Fibroblast of skin of right biceps (primary cell): ENCODE data around the gene C21orf58.

Experiments used
- DNase-seq: peaks from one replicate; pipeline ENCODE4 v3.0.0-alpha.2; 2013

C21orf58 gene

DNA sequence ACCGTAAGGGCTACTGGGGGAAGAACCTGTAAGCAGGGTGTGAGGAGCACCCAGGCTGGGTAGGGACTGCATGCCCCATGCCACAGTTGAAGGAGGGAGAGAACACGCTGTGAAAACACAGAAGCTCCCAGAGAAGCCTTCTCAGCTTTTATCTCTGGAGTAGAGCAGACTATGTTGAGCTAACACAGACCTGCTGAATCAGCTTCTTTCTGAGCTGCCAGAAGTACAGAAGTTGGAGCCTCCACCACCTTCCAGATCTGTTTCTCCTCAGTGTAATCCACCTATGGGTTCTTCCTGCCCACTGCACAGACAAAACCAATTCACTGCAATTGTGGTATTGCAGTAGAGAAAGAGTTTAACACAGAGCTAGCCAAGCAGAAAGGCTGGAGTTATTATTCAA lies 32.1 kb downstream of the C21orf58 start:
- DNase-seq: no peak

DNA sequence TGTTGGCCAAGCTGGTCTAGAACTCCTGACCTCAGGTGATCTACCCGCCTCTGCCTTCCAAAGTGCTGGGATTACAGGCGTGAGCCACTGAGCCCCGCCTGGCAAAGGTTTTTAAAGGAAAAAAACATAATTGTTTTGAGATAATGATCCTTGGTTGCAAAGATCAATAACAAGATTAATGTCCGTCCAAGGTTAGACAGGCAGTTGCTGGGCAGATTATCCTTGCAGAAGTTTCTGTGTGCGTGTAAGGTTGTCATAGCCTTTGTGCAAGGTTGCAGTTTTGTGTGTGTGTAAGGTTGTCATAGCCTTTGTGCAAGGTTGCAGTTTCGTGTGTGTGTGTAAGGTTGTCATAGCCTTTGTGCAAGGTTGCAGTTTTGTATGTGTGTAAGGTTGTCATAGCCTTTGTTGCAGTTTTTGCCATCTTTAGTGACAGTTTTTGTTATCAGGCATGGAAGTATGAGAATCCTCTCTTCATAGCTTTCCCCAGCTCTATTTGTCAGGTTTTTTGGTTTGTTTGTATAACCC lies 34.0 kb downstream of the C21orf58 start:
- no peak for DNase-seq

DNA sequence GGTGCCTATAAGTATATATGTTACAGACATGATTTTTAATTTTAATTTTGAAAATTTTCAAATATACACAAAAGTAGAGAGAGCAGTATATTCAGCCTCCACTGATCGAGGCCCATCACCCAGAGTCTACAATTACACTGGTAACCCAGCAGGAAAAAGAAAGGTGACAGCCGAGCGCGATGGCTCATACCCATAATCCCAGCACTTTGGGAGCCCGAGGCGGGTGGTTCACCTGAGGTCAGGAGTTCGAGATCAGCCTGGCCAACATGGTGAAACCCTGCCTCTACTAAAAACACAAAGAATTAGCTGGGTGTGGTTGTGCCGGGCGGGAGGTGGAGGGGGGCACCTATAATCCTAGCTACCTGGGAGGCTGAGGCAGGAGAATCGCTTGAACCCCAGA lies 36.1 kb downstream of the C21orf58 start:
- DNase-seq: no peak

DNA sequence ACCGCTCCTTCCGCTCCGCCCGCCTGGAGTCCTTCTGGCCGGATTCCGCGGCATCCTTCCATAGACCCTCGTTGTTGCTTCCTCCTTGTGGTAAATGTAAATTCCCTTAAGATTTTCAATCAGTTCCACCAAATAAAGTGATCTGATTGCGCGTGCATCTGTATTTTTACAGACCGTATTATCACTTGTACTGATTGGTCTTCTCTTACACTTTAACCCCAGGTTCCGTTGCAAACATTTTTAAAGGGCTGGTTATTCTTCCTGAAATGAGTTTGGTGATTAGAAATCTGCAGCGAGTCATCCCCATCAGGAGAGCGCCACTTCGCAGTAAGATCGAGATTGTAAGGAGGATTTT lies 37.0 kb downstream of the C21orf58 start:
- DNase-seq: no peak

DNA sequence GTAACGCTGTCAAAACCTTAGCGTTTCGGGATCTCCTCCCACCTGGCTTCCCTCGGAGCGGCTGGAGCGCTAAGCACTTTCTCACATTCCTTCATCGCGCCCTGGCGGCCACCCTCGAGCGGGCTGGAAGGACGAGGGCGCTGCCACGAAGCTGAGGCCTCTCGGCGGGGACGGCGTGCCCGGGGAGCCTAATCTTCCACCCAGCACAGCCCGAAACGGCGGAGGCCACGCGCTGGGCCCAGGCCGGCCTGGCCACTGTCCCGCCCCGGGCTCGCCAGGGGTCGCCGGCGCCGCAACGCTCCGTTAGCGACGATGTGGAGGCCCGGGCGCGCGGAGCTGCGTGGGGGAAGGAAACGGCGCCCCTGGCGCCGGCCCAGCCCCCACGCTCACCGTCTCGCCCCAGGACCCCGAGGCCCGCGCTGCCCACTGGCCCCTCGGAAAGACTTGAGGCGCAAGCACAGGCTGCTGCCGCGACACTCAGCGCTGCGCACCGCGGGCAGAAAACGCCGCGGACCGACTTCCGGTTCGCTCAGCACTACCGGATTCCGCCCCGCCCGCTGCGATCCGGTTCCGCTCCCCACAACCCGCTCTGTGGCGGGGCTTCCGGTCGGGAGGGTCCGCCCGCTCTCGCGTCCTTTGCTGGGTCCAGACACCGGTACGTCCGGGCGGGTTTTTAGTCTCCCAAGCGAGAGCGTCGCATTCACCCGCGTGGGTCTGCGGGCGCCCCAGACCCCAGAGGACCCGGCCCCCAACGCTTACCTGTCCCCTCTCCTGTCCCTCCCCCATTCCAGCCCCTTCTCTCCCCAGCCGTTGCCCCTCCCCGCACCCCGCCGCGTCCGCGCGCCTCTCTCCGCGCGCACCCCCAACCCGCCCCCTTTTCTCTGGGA lies 37.7 kb downstream of the C21orf58 start, which contains the start of gene YBEY:
TSS of gene YBEY (plus strand) at position 582 of the 887 bp plus-strand sequence. CDS start 572 bp downstream, outside the sequence.
- DNase-seq: peak; percentile 94

DNA sequence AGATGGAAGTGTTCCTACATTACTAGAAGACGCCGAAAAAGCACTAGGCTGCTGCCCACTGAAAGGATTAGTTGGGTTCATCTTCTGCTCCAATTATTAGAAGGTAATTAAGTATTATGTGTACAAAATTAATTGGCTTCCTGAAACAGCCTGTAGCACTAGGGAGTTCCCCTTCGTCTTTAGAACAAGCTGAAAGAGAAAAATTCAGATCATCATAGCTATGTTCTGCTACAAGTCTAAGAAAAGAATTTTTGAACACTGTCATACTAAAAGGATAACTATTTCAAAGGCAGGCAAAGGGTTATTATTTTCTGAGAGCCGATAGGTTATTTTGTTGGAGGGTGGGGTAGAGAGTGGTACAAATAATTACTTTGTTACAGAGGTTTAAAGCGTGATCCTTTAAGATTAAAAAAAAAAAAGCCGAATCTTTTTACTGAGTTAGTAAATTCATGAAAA lies 38.4 kb downstream of the C21orf58 start, which contains the start of gene MCM3AP:
TSS of gene MCM3AP (minus strand) at position 406 of the 456 bp plus-strand sequence. CDS start at position 81, 325 bp downstream.
- DNase-seq: no peak

DNA sequence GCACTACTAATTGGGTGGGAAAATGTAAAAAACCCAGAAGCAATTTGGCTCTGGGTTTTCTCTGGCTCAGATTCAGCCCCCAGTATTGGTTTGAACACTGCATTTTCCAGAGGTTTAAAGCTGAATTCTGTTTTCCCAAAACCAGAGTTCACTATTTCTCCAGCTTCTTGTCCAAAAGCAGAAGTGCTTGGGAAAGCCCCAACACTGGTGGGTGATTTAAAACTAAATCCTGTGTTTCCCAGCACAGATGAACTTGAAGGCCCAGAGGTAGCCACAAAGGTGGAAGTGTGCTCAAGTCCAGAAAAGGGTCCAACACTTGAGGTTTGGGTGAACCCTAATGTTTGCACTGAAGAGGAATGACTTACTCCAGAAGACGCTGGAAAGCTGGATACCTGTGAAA lies 38.9 kb downstream of the C21orf58 start:
- DNase-seq: no peak

DNA sequence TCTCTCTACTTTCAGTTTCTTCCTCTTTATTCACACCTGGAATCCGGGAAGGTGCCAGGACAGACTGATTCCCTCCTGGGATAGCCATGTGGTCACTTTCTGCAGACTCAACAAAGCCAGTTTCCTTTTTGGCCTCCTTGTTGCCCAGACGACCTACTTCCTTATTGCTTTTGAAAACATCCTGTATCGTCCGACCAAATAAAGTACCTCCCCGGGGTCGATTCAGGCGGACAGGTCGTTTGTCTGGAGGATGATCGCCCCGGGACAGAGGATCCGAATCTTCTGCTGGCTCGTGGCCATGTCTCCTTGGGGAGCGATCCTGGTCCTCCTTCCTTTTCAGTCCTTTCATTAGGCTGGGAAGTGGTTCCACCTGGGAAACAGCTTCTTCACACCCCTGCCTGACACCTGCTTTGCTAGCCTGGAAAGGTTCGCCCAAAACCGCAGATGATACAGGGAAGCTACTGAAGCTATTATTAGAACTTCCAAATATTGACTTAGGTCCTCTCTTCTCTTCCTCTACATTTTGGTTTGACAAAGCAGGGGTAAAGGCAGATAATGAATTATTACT lies 39.5 kb downstream of the C21orf58 start:
- DNase-seq: no peak

DNA sequence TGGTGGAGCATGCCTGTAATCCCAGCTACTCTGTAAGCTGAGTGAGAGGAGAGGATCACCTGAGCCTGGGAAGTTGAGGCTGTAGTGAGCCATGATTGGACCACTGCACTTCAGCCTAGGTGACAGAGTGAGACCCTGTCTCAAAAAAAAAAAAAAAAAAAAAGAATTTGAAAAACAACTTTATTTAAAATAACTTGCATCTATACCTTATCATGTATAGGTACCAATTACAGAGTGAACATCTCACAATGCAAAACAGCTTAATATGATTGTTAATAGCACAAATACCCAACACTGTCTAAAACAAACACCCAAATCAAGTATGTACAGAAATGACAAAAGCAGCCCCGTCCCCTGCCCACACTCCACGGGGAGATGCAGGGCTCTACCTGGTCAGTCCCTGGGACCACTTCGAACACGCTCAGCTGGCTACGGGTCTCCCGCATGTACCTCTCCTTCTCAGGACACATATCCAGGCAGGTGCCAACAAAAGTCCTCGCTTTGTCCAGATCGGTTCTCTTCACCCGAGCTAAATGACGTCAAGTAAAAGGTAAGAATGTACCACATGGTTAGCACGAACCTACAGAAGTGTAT lies 48.8 kb downstream of the C21orf58 start:
- DNase-seq: no peak

DNA sequence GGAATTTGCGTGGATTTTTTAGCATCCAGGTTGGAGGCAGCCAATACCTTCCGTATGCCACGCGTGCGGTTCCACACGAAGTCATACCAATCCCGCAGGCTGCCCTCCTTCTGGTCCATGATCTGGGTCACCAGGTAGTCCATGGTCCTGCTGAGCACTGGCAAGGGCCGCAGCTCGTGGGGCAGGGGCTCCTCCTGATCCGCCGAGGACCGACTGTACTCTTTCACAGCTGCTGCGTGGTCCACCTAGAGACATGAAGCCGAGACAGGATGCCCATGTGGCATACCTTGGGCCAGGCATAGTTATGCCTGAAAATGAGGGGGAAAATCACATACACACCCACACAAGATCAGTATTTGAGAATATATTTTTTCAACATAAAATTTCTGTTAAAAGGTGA lies 50.3 kb downstream of the C21orf58 start:
- no peak for DNase-seq

DNA sequence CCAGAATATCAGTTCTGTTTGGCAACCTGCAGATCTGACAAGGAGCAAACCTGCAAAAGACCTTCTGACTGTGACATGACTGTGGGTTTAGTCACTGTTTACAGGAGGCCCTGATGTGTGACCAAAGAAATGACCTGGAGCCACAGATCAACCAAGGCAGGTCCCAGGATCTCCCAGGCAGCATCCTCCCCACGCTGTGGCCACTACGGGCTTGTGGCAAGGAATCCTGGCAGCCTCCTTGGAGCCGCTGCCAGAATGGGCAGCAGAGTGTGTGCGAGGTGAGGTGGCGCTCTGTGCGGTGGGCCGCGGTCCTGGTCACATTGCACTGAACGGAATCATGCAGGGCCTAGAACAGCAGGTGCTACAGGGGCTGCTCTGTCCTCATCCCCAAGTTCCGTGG lies 54.2 kb downstream of the C21orf58 start:
- no peak for DNase-seq

DNA sequence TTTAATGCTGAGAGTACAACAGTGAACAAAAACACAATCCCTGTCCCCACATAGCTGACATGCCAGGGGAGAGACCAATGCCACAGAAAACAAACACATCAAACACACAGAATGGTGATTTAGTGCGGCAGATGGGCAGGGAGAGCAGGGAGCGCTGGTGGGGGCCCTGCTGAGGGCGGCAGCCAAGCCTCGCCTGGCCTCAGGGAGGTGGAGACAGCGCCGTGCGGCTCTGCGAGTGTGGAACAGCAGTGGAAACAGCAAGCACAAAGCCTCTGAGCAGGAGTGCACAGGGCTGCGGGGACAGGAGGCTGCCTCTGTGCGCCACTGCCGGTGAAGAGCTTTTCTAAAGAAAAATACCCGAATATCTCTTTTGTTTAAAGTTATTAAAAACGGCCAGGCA lies 55.3 kb downstream of the C21orf58 start:
- DNase-seq: no peak

DNA sequence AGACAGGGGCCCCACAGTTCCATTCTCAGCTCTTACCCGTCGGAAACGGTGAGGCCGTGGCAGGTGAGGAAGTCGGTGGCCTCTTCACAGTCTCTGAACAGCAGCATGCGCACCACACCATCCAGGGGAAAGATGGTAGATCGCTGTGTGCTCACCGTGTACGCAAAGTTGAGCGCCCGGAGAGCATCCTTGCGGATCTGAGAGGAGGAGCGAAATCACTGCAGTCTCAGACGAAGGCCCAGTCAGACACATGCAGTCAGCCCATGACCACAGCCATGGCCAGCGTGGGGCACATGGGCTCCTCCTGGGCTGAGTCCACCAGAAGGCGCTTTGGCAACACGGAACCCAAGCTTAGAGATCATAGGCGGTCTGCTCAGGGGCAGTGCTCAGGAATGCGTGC lies 56.7 kb downstream of the C21orf58 start:
- no peak for DNase-seq

DNA sequence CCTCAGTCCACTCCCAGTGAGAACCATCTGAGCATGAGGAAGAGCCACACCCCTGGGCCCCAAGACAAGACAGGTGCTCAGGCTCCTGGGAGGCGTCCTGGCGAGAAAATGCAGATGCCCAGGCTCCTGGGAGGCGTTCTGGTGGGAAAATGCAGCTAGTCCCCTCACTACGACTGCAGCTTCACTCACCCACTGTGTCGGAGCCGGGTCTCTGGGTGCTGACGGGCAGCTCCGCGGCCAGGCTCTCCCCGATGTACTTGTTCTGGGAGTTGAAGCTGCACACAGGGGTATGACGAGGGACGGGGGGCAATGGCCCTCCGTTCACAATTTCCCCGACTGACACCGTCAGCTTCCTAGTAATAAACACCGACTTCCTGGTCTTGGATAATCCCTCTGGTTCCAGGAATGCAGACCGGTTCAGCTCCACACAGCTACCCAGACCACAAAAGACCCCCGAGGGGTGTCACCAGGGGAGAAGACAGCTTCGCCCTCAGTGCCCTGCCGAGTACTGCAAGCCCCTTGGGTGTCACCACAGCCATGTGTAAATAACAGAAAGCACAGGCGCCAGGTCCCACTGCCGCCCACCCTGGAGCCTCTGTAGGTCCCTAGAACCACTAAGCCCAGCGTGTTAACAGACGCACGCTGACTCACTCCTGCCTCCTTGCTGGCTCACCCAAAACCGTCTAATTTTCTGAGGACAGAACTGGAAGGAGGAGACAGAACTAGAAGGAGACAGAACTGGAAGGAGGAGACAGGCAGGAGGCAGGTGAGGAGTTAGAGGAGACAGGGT lies 57.7 kb downstream of the C21orf58 start:
- no peak for DNase-seq

DNA sequence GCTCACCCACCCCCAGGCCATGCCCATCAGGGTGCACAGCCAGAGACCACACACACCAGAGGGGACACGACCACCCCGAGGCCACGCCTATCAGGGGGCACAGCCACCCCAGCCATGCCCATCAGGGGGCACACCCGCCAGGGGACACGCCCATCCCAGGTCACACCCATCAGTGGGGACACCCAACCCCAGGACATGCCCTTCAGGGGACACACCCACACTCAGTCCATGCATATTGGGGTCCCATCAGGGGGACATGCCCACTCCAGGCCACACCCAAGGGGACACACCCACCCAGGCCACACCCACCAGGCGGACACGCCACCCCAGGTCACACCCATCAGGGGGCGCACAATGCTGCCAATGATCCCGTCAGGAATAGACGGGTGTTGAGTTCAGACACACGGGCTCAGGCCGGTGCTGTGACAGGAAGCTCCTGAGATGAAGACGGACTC lies 59.0 kb downstream of the C21orf58 start:
- no peak for DNase-seq

DNA sequence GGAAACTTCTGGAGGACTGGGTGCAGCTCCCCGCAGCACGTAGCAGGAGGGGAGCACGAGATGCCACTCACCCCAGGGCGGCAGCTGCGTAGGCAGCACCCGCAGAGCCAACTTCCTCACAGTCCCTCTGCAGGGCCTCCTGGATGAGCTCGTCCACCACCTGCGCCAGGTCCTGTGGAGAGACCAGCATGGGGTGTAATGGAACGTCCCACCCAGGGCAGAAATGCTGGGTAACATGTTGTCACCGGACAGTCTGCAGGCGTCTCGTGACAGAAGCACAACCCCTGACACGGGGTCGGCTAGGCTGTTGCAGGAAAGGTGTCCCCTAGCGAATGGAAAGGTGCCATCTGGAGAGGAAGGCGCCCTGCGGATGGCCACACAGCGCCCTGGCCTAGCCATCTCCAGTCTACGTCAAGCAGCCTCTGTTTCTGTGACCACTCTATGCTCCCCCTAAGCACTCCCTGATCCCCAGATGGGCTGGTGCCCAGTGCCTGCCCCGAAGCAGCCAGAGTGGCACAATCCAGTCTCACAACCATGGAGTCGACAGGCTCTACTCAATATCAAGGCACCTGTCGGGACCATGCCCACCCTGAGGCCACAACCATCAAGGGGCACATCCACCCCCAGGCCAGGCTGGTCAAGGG lies 59.5 kb downstream of the C21orf58 start:
- DNase-seq: no peak

DNA sequence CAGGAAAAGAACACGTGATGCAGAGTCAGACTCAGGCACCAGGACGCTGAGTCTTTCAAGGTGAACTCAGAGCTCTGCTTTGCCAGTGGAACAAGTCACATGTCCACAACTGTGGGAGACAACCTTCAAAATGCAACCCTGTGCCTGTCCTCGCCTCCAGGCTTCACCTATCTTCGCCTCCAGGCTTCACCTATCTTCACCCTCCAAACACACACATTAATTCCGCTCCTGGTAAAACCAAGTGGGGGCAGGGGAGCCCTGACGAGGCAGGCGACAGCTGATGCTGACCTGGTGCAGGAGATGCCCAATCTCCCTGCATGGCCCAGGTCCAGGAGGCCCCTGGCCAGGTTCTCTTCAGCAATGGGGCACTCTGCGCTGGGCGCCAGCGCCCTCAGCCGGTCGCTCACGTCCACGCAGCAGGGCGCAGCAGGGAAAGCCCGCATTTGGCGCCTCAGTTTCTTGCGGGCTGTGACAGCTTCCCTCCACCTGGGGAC lies 67.1 kb downstream of the C21orf58 start:
- DNase-seq: no peak

DNA sequence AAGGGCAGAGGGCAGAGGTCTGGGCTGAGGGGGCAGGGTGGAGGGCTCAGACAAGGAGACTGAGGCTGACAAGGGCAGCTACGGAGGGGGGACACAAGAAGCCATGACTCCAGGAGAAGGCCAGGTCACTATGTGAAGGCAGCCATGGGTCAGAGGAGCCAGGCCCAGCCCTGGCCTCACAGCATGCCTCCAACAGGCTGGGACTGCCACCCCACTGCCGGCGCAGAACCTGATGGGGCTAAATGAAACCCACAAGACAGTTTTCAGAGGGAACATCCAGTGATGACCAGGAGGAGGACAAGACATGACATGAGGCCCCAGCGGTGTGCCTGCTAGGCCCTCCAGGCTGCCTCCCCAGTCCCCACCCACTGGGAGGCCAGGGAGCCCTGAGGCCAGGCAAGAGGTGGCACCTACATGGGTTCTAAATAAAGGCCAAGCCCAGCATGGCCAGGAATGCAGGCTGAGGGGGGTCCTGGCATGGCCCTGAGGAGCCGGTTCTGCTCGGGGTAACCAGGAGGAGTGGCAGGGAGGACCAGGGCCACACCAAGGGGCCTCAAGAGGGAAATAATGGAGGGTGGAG lies 67.8 kb downstream of the C21orf58 start:
- DNase-seq: no peak

DNA sequence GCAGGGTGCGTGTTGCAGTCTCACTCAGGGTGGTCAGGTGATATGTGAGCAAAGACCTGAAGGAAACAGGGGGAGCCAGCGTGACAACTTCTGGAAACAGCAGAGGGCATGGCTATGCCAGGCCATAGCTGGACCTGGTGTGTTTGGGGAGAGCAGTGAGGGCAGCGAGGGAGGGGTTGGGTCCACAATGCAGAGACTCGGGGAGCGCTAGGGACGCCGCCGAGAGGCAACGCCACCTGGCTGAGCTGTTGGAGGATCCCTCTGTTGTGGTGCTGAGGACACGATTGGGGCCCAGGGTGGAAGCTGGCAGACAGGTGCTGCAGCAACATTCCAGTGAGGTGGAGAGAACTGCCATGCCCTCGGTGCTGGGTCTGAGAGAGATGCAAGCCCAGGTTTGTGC lies 68.5 kb downstream of the C21orf58 start:
- no peak for DNase-seq

DNA sequence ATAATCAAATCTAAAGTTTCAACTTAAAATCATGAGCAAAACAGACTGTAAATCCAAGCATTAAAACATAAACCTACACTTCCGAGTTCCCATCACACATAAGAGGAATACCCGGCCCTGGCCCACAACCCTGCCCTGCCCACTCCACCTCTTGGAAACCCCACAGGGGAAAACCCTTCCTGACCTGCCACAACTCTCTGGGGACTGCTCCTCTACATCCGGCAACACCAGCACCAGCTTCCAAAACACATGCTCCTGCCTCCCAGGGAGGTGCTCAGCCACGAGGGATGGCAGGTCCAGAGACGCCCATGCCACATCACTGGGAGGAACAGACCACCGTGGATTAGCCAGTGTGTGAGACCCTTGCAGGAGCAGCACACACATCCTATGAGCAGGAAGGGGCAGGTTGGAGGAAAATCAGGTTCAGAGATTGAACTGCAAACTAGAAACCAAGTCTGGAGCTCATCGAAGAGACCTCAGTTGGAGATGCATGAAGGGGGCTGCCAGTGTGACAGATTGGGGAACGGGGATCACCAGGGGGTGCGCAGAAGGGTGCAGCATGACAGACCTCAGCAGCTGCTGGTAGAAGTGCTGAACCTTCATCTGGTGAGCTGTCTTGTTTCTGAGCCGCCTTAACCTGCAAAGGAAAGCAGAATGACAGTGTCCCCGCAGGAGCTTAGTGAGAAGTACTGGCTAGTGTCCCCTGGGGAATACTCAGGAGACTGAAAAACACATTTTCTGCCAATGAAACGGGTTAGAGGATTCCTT lies 69.3 kb downstream of the C21orf58 start:
- no peak for DNase-seq

DNA sequence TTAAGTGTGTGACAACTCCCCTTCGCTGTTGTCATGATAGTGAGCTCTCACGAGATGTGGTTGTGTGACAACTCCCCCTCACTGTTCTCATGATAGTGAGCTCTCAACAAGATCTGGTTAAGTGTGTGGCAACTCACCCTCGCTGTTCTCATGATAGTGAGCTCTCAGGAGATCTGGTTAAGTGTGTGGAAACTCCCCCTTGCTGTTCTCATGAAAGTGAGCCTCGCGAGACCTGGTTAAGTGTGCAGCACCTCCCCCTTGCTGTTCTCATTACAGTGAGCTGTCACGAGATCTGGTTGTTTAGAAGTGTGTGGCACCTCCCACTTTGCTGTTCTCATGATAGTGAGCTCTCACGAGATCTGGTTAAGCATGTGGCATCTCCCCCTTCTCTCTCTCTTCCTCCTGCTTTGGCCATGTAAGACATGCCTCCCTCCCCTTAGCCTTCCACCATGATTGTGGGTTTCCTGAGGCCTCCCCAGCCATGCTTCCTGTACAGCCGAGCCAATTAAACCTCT lies 70.0 kb downstream of the C21orf58 start:
- DNase-seq: peak; percentile 30
